ENCODE data around the gene ZBTB43.
"Not testable (repeated sequence)": the region's sequence is repeated elsewhere in the genome, so short reads cannot be mapped to it uniquely, and the experiment has no call there.

Gene ZBTB43

GRCh38 chr9:126814091-126814490 lies 9.3 kb downstream of the ZBTB43 start:
- FAIRE-seq (no peak), DNase-seq (ENCODE audit: insufficient read length) (no peak)
- TF ChIP-seq POLR2A (IDR thresholded peaks at IDR 0.05; ENCODE audit: low read depth, low read length): no peak

GRCh38 chr9:126817615-126818014 lies 12.8 kb downstream of the ZBTB43 start:
- not testable (repeated sequence) for DNase-seq (ENCODE audit: insufficient read length); FAIRE-seq

- FAIRE-seq (no peak), DNase-seq (ENCODE audit: insufficient read length) (no peak)
- TF ChIP-seq POLR2AphosphoS5 (IDR thresholded peaks at IDR 0.05; ENCODE audit: low read depth, low read length) (no peak), POLR2A (IDR thresholded peaks at IDR 0.05; ENCODE audit: low read depth, low read length) (no peak), TAF1 (IDR thresholded peaks at IDR 0.05; ENCODE audit: borderline replicate concordance, low read depth, low read length) (no peak)
Observed at GRCh38 chr9:126818482-126818881, 13.6 kb downstream of the ZBTB43 start.

GRCh38 chr9:126819482-126819881 lies 14.6 kb downstream of the ZBTB43 start:
- no peak for TF ChIP-seq POLR2AphosphoS5 (IDR thresholded peaks at IDR 0.05; ENCODE audit: low read depth, low read length)
- TF ChIP-seq TAF1 (IDR thresholded peaks at IDR 0.05; ENCODE audit: borderline replicate concordance, low read depth, low read length): no peak
- TF ChIP-seq POLR2A (IDR thresholded peaks at IDR 0.05; ENCODE audit: low read depth, low read length): no peak
- FAIRE-seq: peak; percentile 48
- DNase-seq (ENCODE audit: insufficient read length): no peak

- peak; percentile 48 for FAIRE-seq
Observed at GRCh38 chr9:126822278-126822677, 17.4 kb downstream of the ZBTB43 start.

GRCh38 chr9:126822873-126823272 lies 18.0 kb downstream of the ZBTB43 start:
- TF ChIP-seq POLR2A (IDR thresholded peaks at IDR 0.05; ENCODE audit: low read depth, low read length): no peak
- no peak for TF ChIP-seq POLR2AphosphoS5 (IDR thresholded peaks at IDR 0.05; ENCODE audit: low read depth, low read length)
- no peak for TF ChIP-seq TAF1 (IDR thresholded peaks at IDR 0.05; ENCODE audit: borderline replicate concordance, low read depth, low read length)
- no peak for FAIRE-seq
- DNase-seq (ENCODE audit: insufficient read length): no peak

More at GRCh38 chr9:126822278-126822677, 17.4 kb downstream of the ZBTB43 start:
- no peak for DNase-seq (ENCODE audit: insufficient read length)
- TF ChIP-seq POLR2A (IDR thresholded peaks at IDR 0.05; ENCODE audit: low read depth, low read length): no peak
- no peak for TF ChIP-seq POLR2AphosphoS5 (IDR thresholded peaks at IDR 0.05; ENCODE audit: low read depth, low read length)
- no peak for TF ChIP-seq TAF1 (IDR thresholded peaks at IDR 0.05; ENCODE audit: borderline replicate concordance, low read depth, low read length)

- DNase-seq (ENCODE audit: insufficient read length): not testable (repeated sequence)
Observed at GRCh38 chr9:126824052-126824451, 19.2 kb downstream of the ZBTB43 start.

GRCh38 chr9:126827227-126827626 lies 22.4 kb downstream of the ZBTB43 start:
- DNase-seq (ENCODE audit: insufficient read length) (no peak), FAIRE-seq (no peak)
- TF ChIP-seq POLR2AphosphoS5 (IDR thresholded peaks at IDR 0.05; ENCODE audit: low read depth, low read length) (no peak), TAF1 (IDR thresholded peaks at IDR 0.05; ENCODE audit: borderline replicate concordance, low read depth, low read length) (no peak), POLR2A (IDR thresholded peaks at IDR 0.05; ENCODE audit: low read depth, low read length) (no peak)

More at GRCh38 chr9:126824052-126824451, 19.2 kb downstream of the ZBTB43 start:
- FAIRE-seq: not testable (repeated sequence)

- TF ChIP-seq TAF1 (IDR thresholded peaks at IDR 0.05; ENCODE audit: borderline replicate concordance, low read depth, low read length): no peak
- TF ChIP-seq POLR2A (IDR thresholded peaks at IDR 0.05; ENCODE audit: low read depth, low read length): no peak
- TF ChIP-seq POLR2AphosphoS5 (IDR thresholded peaks at IDR 0.05; ENCODE audit: low read depth, low read length): no peak
- DNase-seq (ENCODE audit: insufficient read length) (no peak), FAIRE-seq (no peak)
Observed at GRCh38 chr9:126829035-126829434, 24.2 kb downstream of the ZBTB43 start.

GRCh38 chr9:126830827-126831226 lies 26.0 kb downstream of the ZBTB43 start:
- FAIRE-seq: peak; percentile 78
- no peak for DNase-seq (ENCODE audit: insufficient read length)
- TF ChIP-seq POLR2AphosphoS5 (IDR thresholded peaks at IDR 0.05; ENCODE audit: low read depth, low read length): no peak
- no peak for TF ChIP-seq TAF1 (IDR thresholded peaks at IDR 0.05; ENCODE audit: borderline replicate concordance, low read depth, low read length)
- no peak for TF ChIP-seq POLR2A (IDR thresholded peaks at IDR 0.05; ENCODE audit: low read depth, low read length)

GRCh38 chr9:126832440-126832839 lies 27.6 kb downstream of the ZBTB43 start:
- TF ChIP-seq POLR2AphosphoS5 (IDR thresholded peaks at IDR 0.05; ENCODE audit: low read depth, low read length) (no peak), TAF1 (IDR thresholded peaks at IDR 0.05; ENCODE audit: borderline replicate concordance, low read depth, low read length) (no peak), POLR2A (IDR thresholded peaks at IDR 0.05; ENCODE audit: low read depth, low read length) (no peak)
- DNase-seq (ENCODE audit: insufficient read length): no peak
- no peak for FAIRE-seq

- FAIRE-seq (no peak), DNase-seq (ENCODE audit: insufficient read length) (no peak)
- TF ChIP-seq POLR2A (IDR thresholded peaks at IDR 0.05; ENCODE audit: low read depth, low read length): no peak
- TF ChIP-seq POLR2AphosphoS5 (IDR thresholded peaks at IDR 0.05; ENCODE audit: low read depth, low read length): no peak
- TF ChIP-seq TAF1 (IDR thresholded peaks at IDR 0.05; ENCODE audit: borderline replicate concordance, low read depth, low read length): no peak
Observed at GRCh38 chr9:126833020-126833419, 28.2 kb downstream of the ZBTB43 start.

- no peak for DNase-seq (ENCODE audit: insufficient read length)
- TF ChIP-seq TAF1 (IDR thresholded peaks at IDR 0.05; ENCODE audit: borderline replicate concordance, low read depth, low read length) (no peak), POLR2A (IDR thresholded peaks at IDR 0.05; ENCODE audit: low read depth, low read length) (no peak), POLR2AphosphoS5 (IDR thresholded peaks at IDR 0.05; ENCODE audit: low read depth, low read length) (no peak)
- FAIRE-seq: peak; percentile 67
Observed at GRCh38 chr9:126833710-126834345, 29.0 kb downstream of the ZBTB43 start.
